IPS DF 19.7 (cell line): ENCODE data around the gene MRPS18B.

Source experiments
- DNase-seq: peaks from one replicate; pipeline ENCODE4 v3.0.0-alpha.2; 2013; ENCODE audit warnings: low read depth, low spot score

The MRPS18B gene

DNA sequence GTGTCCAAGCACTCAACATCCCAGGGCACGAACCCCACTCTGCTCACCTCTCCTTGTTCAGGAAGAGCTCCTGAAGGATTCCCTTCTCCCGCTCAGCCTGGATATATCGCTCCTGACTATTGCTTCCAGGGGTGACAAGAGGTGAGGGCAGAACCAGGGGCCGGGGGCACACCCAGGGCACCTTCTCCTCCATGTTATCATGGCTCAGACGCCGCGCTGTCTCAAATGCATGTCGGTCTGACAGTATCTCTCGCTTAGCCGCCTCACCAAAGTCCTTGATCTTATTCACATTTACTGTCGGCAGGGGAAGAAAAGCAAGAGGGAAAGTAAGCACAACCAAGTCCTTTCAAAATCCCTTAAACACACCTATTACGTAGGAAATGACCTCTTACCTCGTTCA, 13.7 kb upstream of the MRPS18B start:
- no peak for DNase-seq

DNA sequence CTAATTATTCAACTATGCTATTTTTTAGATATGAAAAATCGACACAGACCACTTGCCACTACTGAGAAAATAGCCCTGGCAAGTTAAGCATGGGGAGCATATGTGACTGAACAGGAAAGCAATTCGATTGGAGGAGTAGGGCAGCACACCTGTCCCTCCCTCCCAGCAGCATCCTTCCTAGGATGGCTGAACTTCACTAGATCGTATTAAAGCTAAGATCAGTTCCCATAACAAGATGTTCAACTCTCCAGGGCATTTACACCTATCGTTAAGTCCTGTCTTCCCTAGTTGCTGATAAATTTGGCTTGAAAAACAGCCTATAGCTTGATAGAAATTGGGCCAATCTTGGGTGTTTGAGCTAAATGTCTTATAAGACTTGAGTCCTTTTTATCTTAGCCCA, 7.6 kb upstream of the MRPS18B start:
- DNase-seq = no peak

DNA sequence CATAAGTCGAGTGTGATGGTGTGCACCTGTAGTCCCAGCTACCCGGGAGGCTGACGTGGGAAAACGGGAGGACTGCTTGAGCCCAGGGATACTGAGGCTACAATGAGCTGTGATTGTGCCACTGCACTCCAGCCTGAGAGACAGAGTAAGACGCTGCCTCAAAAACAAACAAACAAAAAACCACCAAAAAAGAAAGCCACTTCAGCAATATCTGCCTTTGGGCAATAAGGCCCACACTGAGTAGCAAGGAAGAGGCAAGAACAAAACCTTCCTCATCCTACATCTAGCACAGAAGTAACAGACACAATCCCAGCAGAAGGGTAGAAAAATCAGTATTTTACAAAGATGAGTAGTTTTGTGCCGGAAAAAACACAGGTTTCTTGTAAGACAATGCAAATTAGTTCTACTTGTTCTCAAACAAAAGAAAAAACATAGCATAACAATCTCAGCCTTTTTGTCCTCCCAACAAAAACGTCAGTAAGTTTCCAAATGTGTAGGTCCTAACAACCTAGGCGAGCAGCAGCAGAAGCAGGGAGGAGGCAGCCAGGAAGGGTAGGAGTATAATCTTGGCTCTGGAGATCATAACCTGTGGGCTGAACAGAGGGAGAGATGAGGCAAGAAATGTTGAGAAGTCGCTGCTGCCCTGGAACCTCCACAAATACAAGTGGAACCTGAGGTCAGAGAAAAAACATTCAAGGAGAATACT, 6.3 kb upstream of the MRPS18B start:
- DNase-seq = no peak

DNA sequence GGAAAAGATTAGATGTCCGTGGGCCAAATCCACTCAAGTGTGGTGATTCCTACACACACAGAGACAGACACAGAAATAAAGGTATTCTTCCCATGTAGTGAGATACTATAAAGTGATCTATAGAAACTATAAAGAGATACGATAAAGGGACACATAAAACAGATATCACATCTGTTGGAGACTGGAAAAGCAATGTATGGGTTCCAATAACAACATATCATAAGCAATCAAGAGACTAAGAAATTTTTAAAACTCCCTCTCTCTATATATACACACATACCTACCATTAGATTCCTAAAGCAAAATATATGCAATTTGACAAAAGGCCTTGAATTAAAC, 5.8 kb upstream of the MRPS18B start:
- no peak for DNase-seq

DNA sequence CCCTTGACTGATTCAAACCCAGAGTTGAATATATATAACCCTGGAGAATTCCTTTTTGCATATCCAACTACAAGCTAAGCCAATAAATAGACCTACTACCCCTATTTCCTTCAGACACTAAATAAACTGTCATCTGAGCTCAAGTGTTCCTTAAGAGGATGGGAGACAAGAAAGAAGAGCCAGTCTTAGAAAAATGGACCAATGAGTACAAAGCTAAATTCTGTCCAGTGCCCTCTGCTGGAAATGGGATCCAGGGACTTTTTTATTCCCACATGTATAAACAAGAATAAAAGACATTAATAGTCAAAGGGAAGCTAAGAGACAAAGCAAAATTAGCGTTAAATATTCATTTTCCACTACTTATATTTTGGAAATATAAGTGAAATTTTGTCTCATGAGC, 5.4 kb upstream of the MRPS18B start:
- no peak for DNase-seq

DNA sequence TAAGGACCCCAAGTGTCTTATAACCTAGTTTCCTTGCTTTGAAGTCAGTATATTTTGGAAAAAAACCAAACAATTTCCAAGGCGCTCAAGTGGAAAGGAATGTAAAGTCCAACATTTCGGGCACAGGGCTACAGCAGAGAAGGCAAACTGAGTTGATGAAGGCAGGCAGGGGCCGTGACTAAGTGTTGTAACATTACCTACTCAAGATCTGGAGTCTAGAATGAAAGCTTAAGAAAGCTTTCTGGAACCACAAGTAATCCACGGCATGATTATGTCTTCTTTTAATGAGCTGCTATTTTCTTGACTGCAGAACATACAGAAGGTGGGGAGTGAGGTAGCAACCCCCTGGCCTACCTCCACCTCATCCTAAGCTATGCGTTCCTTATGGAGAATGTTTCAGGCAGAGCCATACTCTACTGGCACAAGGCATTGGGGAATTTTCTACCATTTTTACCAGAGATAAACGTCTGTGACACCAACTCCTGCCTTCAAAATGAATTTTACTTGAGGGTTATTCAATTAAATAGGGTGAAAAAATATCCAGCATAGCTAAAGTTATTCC, 4.9 kb upstream of the MRPS18B start:
- DNase-seq = no peak

DNA sequence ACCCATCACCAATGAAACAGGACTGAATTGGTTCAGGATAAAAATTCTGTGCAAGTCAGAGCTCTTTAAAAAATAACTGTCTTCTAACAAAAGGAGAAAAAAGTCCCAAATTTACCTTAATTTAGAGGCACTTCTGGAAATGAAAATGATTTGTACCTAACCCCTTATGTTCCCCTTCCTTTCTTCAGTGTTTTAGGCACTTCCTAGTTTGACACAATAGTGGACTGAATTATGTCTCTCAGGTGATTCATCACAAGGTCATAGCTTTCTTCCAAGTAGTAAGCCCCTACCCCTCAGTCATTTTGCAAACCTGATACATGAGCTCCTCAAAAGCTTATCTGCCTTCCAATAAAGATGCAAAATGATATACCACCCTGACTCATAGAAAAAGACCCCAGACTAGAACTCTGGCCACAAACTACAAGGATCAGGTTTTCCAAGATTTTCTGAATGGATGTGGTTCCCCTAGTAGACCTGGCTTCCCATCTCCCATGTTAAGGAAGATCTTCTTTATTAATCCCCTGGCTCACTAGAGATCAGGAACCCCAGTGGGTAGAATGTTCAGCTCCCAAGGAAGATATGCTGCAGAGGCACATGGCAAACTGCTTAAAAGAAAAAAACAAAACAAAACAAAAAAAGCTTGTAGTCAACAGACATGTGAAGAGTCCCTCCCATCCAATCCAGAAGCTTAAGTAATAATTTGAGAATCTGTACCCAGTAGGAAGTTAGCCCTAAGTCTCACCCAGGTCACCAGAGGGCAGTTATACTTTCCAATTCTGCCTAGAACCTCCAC, 4.2 kb upstream of the MRPS18B start:
- DNase-seq = no peak

DNA sequence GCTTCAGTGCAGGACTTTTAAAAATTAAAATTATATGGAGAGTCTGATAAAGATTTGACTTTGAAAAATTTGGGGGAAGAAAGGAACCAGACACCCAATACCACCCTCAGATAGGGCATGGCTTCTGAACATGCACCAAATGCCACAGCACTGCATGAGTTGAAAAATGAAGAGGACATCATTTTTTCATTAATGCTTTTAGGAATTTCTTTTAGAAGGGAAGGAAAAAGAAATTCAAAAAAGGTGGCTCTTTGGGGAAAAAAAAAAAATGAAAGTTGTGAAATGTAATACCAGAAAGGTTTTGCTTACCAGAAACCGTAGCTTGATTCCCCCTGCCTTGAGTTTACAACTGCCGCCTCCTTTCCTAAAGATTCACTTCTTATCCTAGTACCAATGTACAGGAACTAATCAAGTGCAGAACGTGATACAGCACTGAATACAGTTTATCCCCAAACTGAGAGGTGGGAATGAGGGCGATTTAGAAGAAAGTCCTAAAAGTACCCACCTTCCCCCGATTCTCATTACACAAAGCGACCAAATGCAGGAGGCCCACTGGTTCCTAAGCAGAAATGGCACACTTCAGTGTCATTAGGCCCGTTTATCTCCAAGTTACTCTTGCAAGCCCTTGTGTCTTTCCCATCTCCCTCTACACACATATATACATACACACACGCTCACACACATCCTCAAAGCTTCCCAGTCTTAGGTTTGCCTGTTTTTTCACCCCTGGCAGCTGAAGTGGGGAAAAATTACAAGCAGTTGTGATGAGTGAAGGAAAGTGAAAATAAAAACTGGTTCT, 3.4 kb upstream of the MRPS18B start:
- DNase-seq = no peak

DNA sequence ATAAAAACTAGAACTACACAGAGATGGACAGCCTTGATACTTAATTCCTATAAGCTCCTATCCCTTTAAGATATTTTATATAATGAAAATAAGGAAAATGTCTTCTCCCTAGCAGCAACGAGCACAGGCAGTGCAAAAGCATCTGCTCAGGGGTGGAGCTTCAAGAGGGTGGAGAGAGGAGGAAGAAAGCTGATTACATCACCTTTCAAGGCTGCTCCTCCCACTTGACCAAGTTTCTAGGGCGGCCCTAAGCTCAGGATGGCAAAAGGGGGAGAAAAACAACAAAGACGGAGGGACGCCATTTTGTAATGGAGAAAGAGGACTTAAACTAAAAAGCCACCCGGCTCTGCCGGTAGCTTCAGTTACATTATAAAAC, 2.8 kb upstream of the MRPS18B start:
- peak; percentile 89 for DNase-seq

DNA sequence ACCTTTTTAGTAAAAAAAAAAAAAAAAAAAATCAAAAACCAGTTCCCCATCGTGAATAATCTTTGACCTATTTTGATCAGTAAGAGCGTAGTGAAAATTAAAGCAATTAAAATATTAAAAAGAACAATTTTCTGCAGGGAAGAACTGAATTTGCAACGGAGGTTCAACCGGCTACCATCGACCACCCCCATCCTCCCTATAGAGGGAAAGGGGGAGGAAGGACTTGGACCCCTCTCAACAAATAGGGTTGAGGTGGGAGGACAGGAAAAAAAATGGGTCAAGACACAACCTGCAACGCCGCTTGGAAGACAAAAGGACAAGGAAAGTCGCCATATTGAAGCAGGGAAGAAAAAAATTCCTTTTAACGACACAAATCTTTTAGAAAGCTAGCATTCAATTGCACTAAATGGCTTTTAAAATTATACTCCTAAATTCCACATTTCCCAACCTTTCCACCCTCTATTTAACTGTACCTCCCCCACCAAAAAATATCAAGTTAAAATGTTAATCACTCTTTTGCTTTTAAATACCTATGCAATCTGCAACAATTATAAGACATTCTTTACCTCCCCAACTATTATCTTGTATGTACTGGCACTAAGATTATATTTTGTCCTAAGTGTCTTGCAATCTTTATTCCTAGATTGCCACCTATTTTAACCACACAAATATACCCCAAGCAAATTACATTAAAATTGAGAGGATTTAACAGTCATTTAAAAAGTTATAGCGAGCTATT, 2.3 kb upstream of the MRPS18B start:
- peak; percentile 78 for DNase-seq

DNA sequence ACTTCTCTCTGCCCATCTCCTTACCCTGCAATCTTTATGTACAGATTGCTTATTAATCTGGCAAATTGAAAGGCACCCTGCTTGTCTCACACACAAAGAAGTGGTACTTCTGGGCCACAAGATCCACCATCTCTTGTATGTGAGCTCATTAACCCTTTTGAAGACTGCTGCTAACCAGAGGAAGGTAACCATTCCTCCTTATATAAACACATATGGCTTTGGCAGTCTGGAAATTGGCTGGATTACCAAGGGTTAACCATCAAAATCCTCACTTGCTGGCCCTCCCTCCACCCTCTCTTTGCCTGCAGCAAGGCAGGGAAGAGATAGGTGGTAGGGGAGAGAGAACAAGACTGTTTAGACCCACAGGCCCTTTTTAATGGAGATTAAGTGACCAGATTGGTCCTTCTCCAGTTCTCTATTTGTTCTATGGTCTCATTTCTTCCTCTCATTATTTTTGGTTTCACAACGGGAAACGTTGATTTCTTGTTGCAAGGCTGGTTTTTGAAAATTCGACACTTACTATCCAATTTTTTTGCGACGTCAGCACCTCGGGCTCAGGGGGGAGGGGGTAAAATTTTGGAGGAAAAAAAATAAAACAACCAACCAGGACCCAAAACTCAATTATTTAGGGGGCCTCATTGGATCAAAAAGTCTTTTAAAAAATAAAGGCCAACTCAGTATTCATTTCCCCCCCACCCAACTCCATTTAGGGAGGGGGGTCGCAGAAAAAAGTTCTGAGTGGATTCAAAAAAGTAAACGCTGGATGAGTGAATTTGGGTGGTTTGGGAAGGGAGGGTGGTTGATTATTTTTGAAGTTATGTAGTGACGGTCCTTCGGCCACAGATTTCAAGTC, 1.5 kb upstream of the MRPS18B start:
- no peak for DNase-seq

DNA sequence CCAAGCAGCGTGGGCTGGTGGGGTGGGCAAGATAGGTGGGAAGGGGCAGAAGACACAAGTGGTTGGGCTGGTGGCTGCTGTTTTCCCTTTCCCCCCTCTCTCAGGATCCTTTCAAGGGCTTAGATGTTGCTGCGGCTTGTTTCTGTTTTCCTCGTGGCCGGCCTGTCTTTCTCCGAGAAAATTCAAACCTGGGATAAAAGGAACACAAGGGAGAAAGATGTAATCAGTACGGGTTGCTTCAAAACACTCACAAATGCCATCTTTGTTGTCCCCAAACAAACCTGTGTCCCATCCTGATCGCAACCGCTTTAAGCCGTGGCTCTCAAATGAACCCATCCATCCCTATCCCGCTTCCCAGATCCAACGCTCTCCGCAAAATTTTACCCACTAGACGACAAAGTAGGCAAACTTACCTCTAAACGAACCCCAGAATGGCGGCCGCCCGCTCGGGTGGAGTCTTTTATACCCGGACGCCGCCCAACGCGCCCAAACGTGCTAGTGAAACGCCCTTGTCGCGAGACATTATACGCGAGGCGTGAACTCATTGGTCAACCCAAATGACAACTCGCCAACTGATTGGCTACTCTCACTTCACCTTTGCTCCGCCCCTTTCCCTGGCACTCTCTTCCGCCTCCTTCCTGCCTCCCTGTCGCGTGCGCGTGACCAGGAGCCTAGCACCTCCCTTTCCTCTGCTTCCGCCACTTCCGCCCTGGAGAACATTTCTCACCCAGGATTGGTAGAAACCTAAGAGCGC, 652 bp upstream of the MRPS18B start, which contains the start of gene PPP1R10:
PPP1R10 (minus strand) TSS at position 433 of the 754 bp plus-strand sequence. CDS start 7,299 bp downstream, outside the sequence.
- DNase-seq = peak; percentile 99

DNA sequence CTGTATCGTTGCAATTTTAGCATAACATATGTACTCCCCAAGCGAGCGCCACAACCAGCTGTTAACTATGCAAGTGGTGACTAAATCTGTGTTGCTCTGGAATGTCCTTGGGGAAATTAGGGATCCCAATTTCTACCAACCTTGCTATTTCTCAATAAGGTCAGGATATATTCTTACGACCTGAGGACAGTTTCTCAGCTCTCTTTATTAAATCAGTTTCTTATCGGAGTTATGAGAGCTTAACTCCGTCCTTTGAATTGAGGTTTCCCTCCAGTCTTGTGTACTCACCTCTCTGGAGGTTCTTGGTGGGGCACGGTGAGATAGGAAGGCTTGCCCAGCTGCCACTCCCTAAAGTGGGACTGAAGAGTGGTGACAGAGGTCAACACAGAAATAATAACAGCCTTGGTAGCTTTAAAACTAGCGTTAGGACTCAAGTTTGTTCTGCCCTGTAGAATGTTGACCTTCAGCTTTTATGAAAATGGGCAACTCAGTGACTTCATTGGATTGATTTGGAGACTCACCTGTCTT, 694 bp downstream of the MRPS18B start:
- no peak for DNase-seq

DNA sequence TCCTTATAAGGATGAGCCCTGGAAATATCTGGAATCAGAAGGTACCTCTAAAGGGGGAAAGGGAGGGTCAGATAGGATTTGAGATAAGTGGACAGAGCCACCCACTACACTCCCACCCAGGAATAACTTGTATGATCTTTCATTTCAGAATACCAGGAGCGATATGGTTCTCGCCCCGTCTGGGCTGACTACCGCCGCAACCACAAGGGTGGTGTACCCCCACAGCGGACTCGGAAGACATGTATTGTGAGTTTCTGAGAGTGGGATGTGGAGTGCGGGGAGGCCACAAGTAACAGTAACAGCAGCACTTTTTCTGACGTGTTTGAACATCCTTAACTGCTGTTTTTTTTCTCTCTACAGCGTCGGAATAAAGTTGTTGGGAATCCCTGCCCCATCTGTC, 1.9 kb downstream of the MRPS18B start:
- DNase-seq = no peak

DNA sequence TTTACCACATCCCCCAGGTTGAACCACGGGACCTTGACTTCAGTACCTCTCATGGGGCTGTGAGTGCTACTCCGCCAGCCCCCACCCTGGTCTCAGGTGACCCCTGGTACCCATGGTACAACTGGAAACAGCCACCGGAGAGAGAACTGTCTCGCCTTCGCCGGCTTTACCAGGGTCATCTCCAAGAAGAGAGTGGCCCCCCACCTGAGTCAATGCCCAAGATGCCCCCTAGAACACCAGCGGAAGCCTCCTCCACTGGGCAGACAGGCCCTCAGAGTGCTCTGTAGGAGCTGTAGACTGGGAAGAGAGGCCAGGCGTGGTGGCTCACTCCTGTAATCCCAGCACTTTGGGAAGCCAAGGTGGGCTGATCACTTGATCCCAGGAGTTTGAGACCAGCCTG, 7.9 kb downstream of the MRPS18B start:
- DNase-seq = no peak

DNA sequence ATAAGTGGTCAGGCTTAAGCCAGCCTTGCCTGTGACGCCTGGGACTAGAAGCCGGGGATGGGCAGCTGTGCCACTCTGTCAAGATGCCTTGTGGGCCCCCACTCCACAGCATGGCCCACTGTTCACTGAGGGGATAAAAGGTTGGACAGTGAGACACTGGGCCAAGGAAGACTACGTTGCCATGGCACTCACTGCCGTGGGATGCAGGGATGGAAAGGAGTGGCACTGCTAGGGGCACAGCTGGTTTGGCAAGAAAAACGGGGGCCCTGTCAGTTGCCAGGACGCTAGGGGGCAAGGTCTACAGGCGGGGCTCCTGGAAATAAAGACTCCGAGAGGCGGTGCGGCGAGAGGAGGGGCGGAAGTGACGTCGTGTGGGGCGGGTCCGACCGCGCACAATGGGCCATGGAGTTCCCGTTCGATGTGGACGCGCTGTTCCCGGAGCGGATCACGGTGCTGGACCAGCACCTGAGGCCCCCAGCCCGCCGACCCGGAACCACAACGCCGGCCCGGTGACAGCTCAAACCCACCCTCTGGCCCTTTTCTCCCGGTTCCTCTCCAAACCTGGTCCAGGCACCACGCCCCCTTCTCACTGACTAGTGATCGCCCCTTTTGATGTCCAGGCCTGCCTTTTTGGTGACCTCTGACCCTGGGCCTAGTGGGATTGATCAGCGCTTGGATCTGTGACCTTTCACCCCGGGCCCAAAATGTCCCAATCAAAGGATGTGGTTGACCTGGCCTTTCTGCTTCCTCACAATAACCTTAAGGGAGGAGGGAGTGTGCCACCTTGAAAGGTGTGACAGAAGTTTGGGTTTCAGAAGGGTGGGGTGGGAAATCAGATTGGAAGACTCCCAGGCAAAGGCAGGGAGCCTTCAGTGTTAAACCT, 9.1 kb downstream of the MRPS18B start, which contains the start of gene ATAT1:
ATAT1 (plus strand) TSS at position 391 of the 883 bp plus-strand sequence.
- DNase-seq = no peak

DNA sequence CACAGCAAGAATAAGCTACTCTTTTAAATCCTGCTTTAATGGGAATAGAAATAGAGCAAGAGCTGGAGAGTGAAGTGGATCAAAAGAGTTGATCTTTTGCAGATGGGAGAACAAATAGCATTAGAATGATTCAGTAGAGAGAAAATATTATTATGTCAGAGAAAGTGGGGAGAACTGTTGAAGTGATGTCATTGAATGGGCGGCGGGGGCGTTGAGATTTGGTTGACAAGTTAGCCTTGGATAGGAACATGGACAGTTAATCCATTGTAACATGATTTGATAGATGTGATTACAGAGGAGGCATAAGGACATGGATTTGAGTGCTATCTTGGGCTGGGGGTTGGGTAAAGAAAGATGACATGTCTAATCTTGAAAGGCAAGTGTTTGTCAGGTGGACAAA, 18.2 kb downstream of the MRPS18B start:
- DNase-seq = no peak

DNA sequence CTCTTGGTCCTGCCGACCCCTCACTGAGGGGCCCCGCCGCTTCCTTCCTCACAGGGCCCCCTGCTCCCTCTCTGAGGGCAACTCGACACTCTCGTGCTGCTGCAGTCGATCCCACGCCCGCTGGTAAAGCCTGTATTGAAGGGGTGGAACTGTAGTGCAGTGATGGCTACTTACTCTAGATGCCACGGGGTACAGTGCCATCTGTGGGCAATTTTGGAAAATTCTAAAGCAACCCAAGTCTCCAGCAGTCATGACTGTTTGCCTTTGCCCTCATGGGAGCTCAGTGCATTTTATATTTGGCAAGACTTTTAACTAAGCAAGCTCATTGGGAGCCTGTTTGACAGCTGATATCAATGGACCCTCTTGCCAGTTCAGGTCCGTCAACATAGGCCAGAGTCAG, 22.8 kb downstream of the MRPS18B start:
- no peak for DNase-seq
